Central memory CD8-positive, alpha-beta T cell (primary cell): ENCODE measurements around the gene HSPA4.

ENCODE experiments used
- ATAC-seq: fragments of 150-1000 bp; cut with Tn5 transposase; replicated peaks from 2 replicates; pipeline ENCODE4 v1.10.0; 2022; ENCODE audit warnings: mild to moderate bottlenecking, moderate FRiP score, moderate number of reproducible peaks; ENCODE audit not compliant: poor library complexity, severe bottlenecking; ENCODE audit errors: extremely low read depth
- DNase-seq, 2 donors: peaks; one replicate each; pipeline ENCODE4 v3.0.0; 2021; ENCODE audit warnings: low spot score in 2 of 2
- H3K27ac Mint-ChIP-seq: one replicate; pipeline ENCODE4 v1.8.0; 2022; ENCODE audit warnings: low read depth, mild to moderate bottlenecking, moderate library complexity, mixed read lengths
- H3K27me3 Mint-ChIP-seq: one replicate; pipeline ENCODE4 v1.8.0; 2022; ENCODE audit warnings: mixed read lengths
- H3K36me3 Mint-ChIP-seq: one replicate; pipeline ENCODE4 v1.8.0; 2022; ENCODE audit warnings: mild to moderate bottlenecking, moderate library complexity, mixed read lengths; ENCODE audit not compliant: insufficient read depth
- H3K4me1 Mint-ChIP-seq: one replicate; pipeline ENCODE4 v1.8.0; 2022; ENCODE audit warnings: mixed read lengths
- H3K4me3 Mint-ChIP-seq: one replicate; pipeline ENCODE4 v1.8.0; 2022; ENCODE audit warnings: mild to moderate bottlenecking, moderate library complexity, mixed read lengths
- H3K9me3 Mint-ChIP-seq: one replicate; pipeline ENCODE4 v1.8.0; 2022; ENCODE audit warnings: mixed read lengths

HSPA4 gene

DNA sequence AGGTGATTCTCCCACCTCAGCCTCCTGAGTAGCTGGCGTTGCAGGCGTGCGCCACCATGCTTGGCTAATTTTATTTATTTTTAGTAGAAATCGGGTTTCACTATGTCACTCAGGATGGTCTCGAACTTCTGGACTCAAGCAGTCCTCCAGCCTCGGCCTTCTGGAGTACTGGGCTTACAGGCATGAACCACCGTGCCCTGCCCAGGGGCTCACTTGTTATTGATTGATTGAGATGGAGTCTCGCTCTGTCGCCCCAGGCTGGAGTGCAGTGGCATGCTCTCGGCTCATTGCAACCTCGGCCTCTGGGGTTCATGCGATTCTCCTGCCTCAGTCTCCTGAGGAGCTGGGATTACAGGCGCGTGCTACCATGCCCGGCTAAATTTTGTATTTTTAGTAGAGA, 1.6 kb downstream of the HSPA4 start:
- H3K36me3 Mint-ChIP-seq, result peaks cover 24% of the 10 kb centered on the region
- H3K27ac Mint-ChIP-seq, result peak overlapping the region; percentile 97
- peak overlapping the region; percentile 91 for H3K4me3 Mint-ChIP-seq
- DNase-seq (no peak), ATAC-seq (no peak)
- peaks cover 54% of the 10 kb centered on the region for H3K4me1 Mint-ChIP-seq
- H3K27me3 Mint-ChIP-seq, result no peaks in the 10 kb centered on the region
- H3K9me3 Mint-ChIP-seq, result no peaks in the 10 kb centered on the region

DNA sequence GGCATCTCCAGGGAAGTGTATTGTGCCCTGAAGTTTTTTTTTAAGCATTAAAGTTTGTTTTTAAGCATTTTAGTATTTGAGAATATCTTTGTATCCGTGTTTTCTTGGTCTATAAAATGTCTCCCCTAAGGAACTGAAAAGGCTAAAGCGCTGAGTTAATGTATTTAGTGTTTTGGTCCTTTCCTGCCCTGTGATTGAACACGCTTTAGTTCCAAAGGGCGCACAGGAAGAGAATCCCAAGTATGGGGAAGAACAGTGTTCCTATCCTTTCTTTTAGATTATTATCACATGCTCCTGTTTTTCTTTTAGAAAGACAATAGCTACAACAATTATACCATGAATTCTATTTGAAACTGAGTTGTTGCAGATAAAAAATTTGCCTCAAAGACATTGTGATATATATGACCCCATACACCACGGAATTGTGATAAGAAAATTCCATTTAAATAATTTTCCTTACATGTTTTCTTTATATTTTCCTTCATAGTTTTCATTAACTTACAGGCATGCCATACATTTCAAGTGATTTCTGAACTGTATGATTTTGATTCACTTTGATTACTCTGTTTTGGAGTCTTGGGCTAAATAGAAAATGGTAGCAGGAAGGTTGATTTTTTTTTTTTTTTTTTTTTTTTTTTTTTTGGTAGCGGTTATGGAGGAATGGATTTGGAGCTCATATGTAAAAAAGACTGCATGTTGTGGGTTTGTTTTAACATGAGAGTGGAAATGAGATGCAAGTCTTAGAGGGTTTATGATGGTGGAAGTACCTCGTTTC, 3.1 kb downstream of the HSPA4 start:
- no peak for ATAC-seq
- H3K4me3 Mint-ChIP-seq, result no peak overlapping the region
- no peak overlapping the region for H3K27ac Mint-ChIP-seq
- H3K9me3 Mint-ChIP-seq, result no peaks in the 10 kb centered on the region
- H3K36me3 Mint-ChIP-seq, result peaks cover 24% of the 10 kb centered on the region
- H3K27me3 Mint-ChIP-seq, result no peaks in the 10 kb centered on the region
- H3K4me1 Mint-ChIP-seq, result peaks cover 54% of the 10 kb centered on the region
- DNase-seq, result no peak

GRCh38 chr5:133056891-133057290, 5.1 kb downstream of the HSPA4 start:
- H3K9me3 Mint-ChIP-seq, result no peaks in the 10 kb centered on the region
- H3K27ac Mint-ChIP-seq, result no peak overlapping the region
- H3K27me3 Mint-ChIP-seq, result no peaks in the 10 kb centered on the region
- H3K36me3 Mint-ChIP-seq, result peaks cover 13% of the 10 kb centered on the region
- DNase-seq, result no peak
- no peak for ATAC-seq
- H3K4me1 Mint-ChIP-seq, result peaks cover 44% of the 10 kb centered on the region
- H3K4me3 Mint-ChIP-seq, result no peak overlapping the region

DNA sequence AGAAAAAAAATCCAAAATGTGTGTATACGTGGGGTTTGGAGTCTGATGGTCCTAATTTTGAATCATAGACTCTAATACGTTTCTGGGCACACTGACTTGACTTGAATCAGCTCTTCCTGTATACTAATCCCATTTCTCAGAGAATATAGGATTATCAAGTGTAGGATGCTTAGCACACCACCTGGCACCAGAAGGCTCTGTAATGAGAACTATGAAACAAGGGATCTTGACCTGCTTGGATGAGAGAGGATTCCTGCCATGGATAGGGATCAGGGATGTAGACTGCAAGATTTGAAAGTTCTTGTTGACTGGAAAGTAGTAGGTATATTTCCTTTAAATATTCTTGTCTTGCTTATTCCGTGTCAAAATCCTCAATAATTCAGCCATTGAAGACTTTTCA, 7.8 kb downstream of the HSPA4 start:
- peak overlapping the region; percentile 22 for H3K27ac Mint-ChIP-seq
- H3K36me3 Mint-ChIP-seq, result peaks cover 4% of the 10 kb centered on the region
- no peak overlapping the region for H3K4me3 Mint-ChIP-seq
- DNase-seq (no peak), ATAC-seq (no peak)
- no peaks in the 10 kb centered on the region for H3K27me3 Mint-ChIP-seq
- H3K9me3 Mint-ChIP-seq, result no peaks in the 10 kb centered on the region
- peaks cover 40% of the 10 kb centered on the region for H3K4me1 Mint-ChIP-seq

- no peak for ATAC-seq
- Mint-ChIP-seq H3K4me3 (no peak overlapping the region), H3K4me1 (peaks cover 25% of the 10 kb centered on the region), H3K36me3 (peaks cover 19% of the 10 kb centered on the region), H3K9me3 (no peaks in the 10 kb centered on the region), H3K27ac (peak overlapping the region; percentile 2), H3K27me3 (no peaks in the 10 kb centered on the region)
- no peak for DNase-seq
Observed at GRCh38 chr5:133062276-133062675, 10.5 kb downstream of the HSPA4 start.

GRCh38 chr5:133063965-133064364, 12.2 kb downstream of the HSPA4 start:
- no peaks in the 10 kb centered on the region for H3K27me3 Mint-ChIP-seq
- peaks cover 28% of the 10 kb centered on the region for H3K4me1 Mint-ChIP-seq
- H3K36me3 Mint-ChIP-seq, result peaks cover 30% of the 10 kb centered on the region
- ATAC-seq (no peak), DNase-seq (no peak)
- no peak overlapping the region for H3K4me3 Mint-ChIP-seq
- H3K9me3 Mint-ChIP-seq, result no peaks in the 10 kb centered on the region
- H3K27ac Mint-ChIP-seq, result peak overlapping the region; percentile 55

DNA sequence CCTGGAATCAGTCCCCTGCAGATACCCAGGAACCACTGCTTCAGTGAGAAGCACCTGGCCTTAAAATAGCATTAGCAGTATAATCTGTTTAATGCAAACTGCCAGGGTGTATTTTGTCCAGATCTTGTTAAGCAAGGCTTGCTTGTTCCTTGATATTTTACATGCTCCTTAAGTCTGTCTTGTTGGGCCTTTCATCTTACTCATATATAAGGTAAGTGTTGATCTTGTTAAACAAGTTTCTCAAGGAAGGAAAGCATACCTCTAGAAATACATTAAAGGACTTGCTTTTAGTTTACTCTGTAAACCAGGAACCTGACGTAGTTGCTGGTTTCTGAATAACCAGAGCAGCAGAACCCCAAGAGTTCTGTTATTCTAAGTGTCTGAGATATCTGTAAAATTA, 13.7 kb downstream of the HSPA4 start:
- Mint-ChIP-seq H3K27ac (no peak overlapping the region), H3K9me3 (no peaks in the 10 kb centered on the region), H3K4me1 (peaks cover 28% of the 10 kb centered on the region), H3K36me3 (peaks cover 43% of the 10 kb centered on the region), H3K4me3 (no peak overlapping the region), H3K27me3 (no peaks in the 10 kb centered on the region)
- no peak for ATAC-seq
- no peak for DNase-seq

GRCh38 chr5:133066045-133066444, 14.2 kb downstream of the HSPA4 start:
- ATAC-seq (no peak), DNase-seq (no peak)
- Mint-ChIP-seq H3K4me1 (peaks cover 28% of the 10 kb centered on the region), H3K9me3 (no peaks in the 10 kb centered on the region), H3K27me3 (no peaks in the 10 kb centered on the region), H3K27ac (no peak overlapping the region), H3K36me3 (peaks cover 49% of the 10 kb centered on the region), H3K4me3 (no peak overlapping the region)

- DNase-seq, result no peak
- H3K27ac Mint-ChIP-seq, result peak overlapping the region; percentile 22
- peaks cover 23% of the 10 kb centered on the region for H3K4me1 Mint-ChIP-seq
- H3K36me3 Mint-ChIP-seq, result peaks cover 68% of the 10 kb centered on the region
- H3K9me3 Mint-ChIP-seq, result no peaks in the 10 kb centered on the region
- H3K27me3 Mint-ChIP-seq, result no peaks in the 10 kb centered on the region
- H3K4me3 Mint-ChIP-seq, result no peak overlapping the region
- no peak for ATAC-seq
Observed at GRCh38 chr5:133072021-133072420, 20.2 kb downstream of the HSPA4 start.

- peaks cover 54% of the 10 kb centered on the region for H3K36me3 Mint-ChIP-seq
- DNase-seq, result no peak
- no peak for ATAC-seq
- no peak overlapping the region for H3K4me3 Mint-ChIP-seq
- no peaks in the 10 kb centered on the region for H3K9me3 Mint-ChIP-seq
- H3K4me1 Mint-ChIP-seq, result peaks cover 25% of the 10 kb centered on the region
- no peak overlapping the region for H3K27ac Mint-ChIP-seq
- no peaks in the 10 kb centered on the region for H3K27me3 Mint-ChIP-seq
Observed at GRCh38 chr5:133075572-133076536, 24.0 kb downstream of the HSPA4 start.

DNA sequence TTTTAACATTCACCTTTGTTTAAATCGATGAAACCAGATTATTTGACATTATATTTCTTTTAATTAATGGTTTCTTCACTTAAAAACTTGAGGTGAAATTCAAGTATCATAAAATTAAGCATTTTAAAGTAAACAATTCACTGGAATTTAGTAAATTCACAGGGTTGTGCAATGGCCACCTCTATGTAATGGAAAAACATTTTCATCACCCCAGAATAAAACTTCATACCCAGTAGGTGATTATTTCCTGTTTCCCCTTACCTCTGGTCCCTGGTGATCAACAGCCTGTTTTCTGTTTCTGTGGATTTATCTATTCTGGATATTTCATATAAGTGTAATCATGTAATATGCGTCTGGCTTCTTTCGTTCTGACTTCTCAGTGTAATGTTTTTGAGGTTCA, 27.2 kb downstream of the HSPA4 start:
- no peak for DNase-seq
- Mint-ChIP-seq H3K27me3 (no peaks in the 10 kb centered on the region), H3K27ac (no peak overlapping the region), H3K4me3 (no peak overlapping the region), H3K36me3 (peaks cover 44% of the 10 kb centered on the region), H3K9me3 (no peaks in the 10 kb centered on the region), H3K4me1 (peaks cover 13% of the 10 kb centered on the region)
- ATAC-seq, result no peak

DNA sequence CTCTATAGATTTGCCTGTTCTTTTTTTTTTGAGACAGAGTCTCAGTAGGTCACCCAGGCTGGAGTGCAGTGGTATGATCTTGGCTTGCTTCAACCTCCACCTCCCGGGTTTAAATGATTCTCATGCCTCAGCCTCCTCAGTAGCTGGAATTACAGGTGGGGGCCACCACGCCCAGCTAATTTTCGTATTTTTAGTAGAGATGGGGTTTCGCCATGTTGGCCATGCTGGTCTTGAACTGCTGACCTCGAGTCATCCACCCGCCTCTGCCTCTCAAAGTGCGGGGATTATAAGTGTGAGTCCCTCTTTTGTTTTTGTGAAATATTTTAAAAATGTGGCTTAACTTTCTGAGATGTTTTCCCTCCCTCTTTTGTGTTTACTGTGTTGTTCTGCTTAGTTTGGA, 29.2 kb downstream of the HSPA4 start:
- no peak overlapping the region for H3K27ac Mint-ChIP-seq
- DNase-seq, result no peak
- no peak overlapping the region for H3K4me3 Mint-ChIP-seq
- H3K4me1 Mint-ChIP-seq, result peaks cover 19% of the 10 kb centered on the region
- peaks cover 42% of the 10 kb centered on the region for H3K36me3 Mint-ChIP-seq
- H3K27me3 Mint-ChIP-seq, result no peaks in the 10 kb centered on the region
- H3K9me3 Mint-ChIP-seq, result no peaks in the 10 kb centered on the region
- no peak for ATAC-seq

- no peak for DNase-seq
- H3K4me1 Mint-ChIP-seq, result peaks cover 23% of the 10 kb centered on the region
- ATAC-seq, result no peak
- no peaks in the 10 kb centered on the region for H3K27me3 Mint-ChIP-seq
- no peaks in the 10 kb centered on the region for H3K9me3 Mint-ChIP-seq
- H3K27ac Mint-ChIP-seq, result no peak overlapping the region
- H3K4me3 Mint-ChIP-seq, result no peak overlapping the region
- peaks cover 42% of the 10 kb centered on the region for H3K36me3 Mint-ChIP-seq
Observed at GRCh38 chr5:133081703-133082102, 29.9 kb downstream of the HSPA4 start.
